ENCODE data around the gene SLC4A1.

DNA sequence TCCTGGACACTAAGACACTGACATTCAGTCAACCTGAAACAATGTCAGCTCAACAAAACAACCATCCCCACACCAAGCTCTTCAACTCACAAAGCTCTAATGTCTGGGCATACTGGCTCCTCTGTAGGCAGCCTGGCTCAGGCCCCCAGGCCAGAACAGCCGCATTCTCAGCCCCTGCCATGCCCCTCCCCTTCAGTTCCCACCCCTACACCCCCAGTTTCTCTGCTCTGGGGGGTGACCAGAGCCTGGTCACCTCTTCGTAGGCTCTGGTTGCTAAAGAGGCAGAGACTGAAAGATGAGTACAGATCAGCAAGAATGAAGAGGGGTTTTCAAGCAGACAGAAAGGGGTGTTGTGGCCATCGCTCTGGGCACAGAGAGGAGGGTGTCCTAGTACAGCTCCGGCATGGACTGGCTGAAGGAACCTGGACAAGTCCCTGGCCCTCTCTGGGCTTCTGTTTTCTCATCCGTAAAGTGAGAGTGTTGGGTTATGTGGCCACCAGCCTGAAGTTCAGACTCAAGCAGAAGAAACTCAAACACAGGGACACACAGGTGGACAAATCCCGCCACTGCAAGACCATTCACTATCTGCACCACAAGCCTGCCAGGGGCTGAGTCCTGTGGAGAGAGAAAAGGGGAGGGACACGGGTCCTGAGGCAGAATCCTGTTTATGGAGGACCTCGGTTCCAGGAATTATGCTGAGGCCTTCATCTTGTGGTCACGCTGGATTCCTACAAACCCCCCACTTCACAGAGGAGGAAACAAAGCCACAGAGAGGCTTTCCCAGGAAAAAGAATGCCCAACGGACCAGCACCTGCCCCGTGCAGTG is 987 bp upstream of the SLC4A1 start:
- TF ChIP-seq, protein P1, sequence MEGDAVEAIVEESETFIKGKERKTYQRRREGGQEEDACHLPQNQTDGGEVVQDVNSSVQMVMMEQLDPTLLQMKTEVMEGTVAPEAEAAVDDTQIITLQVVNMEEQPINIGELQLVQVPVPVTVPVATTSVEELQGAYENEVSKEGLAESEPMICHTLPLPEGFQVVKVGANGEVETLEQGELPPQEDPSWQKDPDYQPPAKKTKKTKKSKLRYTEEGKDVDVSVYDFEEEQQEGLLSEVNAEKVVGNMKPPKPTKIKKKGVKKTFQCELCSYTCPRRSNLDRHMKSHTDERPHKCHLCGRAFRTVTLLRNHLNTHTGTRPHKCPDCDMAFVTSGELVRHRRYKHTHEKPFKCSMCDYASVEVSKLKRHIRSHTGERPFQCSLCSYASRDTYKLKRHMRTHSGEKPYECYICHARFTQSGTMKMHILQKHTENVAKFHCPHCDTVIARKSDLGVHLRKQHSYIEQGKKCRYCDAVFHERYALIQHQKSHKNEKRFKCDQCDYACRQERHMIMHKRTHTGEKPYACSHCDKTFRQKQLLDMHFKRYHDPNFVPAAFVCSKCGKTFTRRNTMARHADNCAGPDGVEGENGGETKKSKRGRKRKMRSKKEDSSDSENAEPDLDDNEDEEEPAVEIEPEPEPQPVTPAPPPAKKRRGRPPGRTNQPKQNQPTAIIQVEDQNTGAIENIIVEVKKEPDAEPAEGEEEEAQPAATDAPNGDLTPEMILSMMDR (IDR thresholded peaks at IDR 0.05; ENCODE audit: borderline replicate concordance, extremely low read depth, low read length, poor library complexity, severe bottlenecking), result no peak
- no peak for TF ChIP-seq EZH2 (IDR thresholded peaks at IDR 0.05; ENCODE audit: borderline replicate concordance, low read depth, low read length, severe bottlenecking)

Data from DND-41 (cell line).